ENCODE measurements around the gene SYNPR.
"Not testable (repeated sequence)": the region's sequence is repeated elsewhere in the genome, so short reads cannot be mapped to it uniquely, and the experiment has no call there.

The SYNPR gene

GRCh38 chr3:63255819-63256218 lies 22.3 kb upstream of the SYNPR start:
- WGBS (ENCODE audit: extremely low coverage, insufficient coverage, low lambda C conversion rate), result no CpG with 5 or more reads among the region's 9 CpGs

GRCh38 chr3:63264716-63265115 lies 13.4 kb upstream of the SYNPR start:
- Histone ChIP-seq H3K23ac (ENCODE audit: low read length) (no peak overlapping the region), H2BK5ac (ENCODE audit: low read length) (no peak overlapping the region), H4K5ac (ENCODE audit: low read length) (no peak overlapping the region), H3K4me2 (ENCODE audit: low read length) (no peak overlapping the region), H3K4ac (ENCODE audit: low read depth, low read length) (no peak overlapping the region), H3K79me2 (ENCODE audit: control insufficient read depth, insufficient read depth, low read length) (no peaks in the 10 kb centered on the region), H4K8ac (ENCODE audit: low read depth, low read length) (no peak overlapping the region), H3K36me3 (ENCODE audit: control insufficient read depth, insufficient read depth, low read length) (no peaks in the 10 kb centered on the region), H3K4me3 (ENCODE audit: low read length) (no peak overlapping the region), H3K27me3 (ENCODE audit: insufficient read depth, low read length, poor library complexity) (no peaks in the 10 kb centered on the region), H2BK15ac (replicated peaks; ENCODE audit: low read depth) (no peak overlapping the region), H3K56ac (ENCODE audit: low read length) (no peak overlapping the region), H3K9ac (ENCODE audit: low read length) (no peak overlapping the region), H3K4me1 (ENCODE audit: control insufficient read depth, low read depth, low read length) (no peaks in the 10 kb centered on the region), H3K79me1 (ENCODE audit: low read length) (no peaks in the 10 kb centered on the region), H3K18ac (ENCODE audit: low read length) (no peak overlapping the region), H2AK5ac (ENCODE audit: low read length) (no peak overlapping the region), H2BK120ac (ENCODE audit: low read depth, low read length) (no peak overlapping the region), H3K27ac (ENCODE audit: low read depth, low read length) (no peak overlapping the region)
- DNase-seq, result peak; percentile 76
- no CpG with 5 or more reads among the region's 12 CpGs for WGBS (ENCODE audit: extremely low coverage, insufficient coverage, low lambda C conversion rate)

More at GRCh38 chr3:63255819-63256218, 22.3 kb upstream of the SYNPR start:
- not testable (repeated sequence) for H3K79me2 ChIP-seq (ENCODE audit: control insufficient read depth, insufficient read depth, low read length); H2BK120ac ChIP-seq (ENCODE audit: low read depth, low read length); H3K4me3 ChIP-seq (ENCODE audit: low read length); H4K5ac ChIP-seq (ENCODE audit: low read length); H3K56ac ChIP-seq (ENCODE audit: low read length); H2AK5ac ChIP-seq (ENCODE audit: low read length); H3K23ac ChIP-seq (ENCODE audit: low read length); H3K27me3 ChIP-seq (ENCODE audit: insufficient read depth, low read length, poor library complexity); H3K4me1 ChIP-seq (ENCODE audit: control insufficient read depth, low read depth, low read length); H3K27ac ChIP-seq (ENCODE audit: low read depth, low read length); H4K8ac ChIP-seq (ENCODE audit: low read depth, low read length); DNase-seq; H3K36me3 ChIP-seq (ENCODE audit: control insufficient read depth, insufficient read depth, low read length); H3K9ac ChIP-seq (ENCODE audit: low read length); H2BK15ac ChIP-seq (replicated peaks; ENCODE audit: low read depth); H3K18ac ChIP-seq (ENCODE audit: low read length); H3K79me1 ChIP-seq (ENCODE audit: low read length); H2BK5ac ChIP-seq (ENCODE audit: low read length); H3K4me2 ChIP-seq (ENCODE audit: low read length); H3K4ac ChIP-seq (ENCODE audit: low read depth, low read length)

- H3K27ac ChIP-seq (ENCODE audit: low read depth, low read length), result no peak overlapping the region
- no peak for DNase-seq
- H2BK15ac ChIP-seq (replicated peaks; ENCODE audit: low read depth), result no peak overlapping the region
- H3K79me1 ChIP-seq (ENCODE audit: low read length), result no peaks in the 10 kb centered on the region
- no peak overlapping the region for H3K9ac ChIP-seq (ENCODE audit: low read length)
- no peaks in the 10 kb centered on the region for H3K4me1 ChIP-seq (ENCODE audit: control insufficient read depth, low read depth, low read length)
- H3K27me3 ChIP-seq (ENCODE audit: insufficient read depth, low read length, poor library complexity), result peaks cover 11% of the 10 kb centered on the region
- no peak overlapping the region for H2BK5ac ChIP-seq (ENCODE audit: low read length)
- no peak overlapping the region for H4K5ac ChIP-seq (ENCODE audit: low read length)
- H3K79me2 ChIP-seq (ENCODE audit: control insufficient read depth, insufficient read depth, low read length), result no peaks in the 10 kb centered on the region
- H3K23ac ChIP-seq (ENCODE audit: low read length), result no peak overlapping the region
- no peak overlapping the region for H2AK5ac ChIP-seq (ENCODE audit: low read length)
- H3K36me3 ChIP-seq (ENCODE audit: control insufficient read depth, insufficient read depth, low read length), result no peaks in the 10 kb centered on the region
- H3K56ac ChIP-seq (ENCODE audit: low read length), result no peak overlapping the region
- no CpG with 5 or more reads among the region's 1 CpG for WGBS (ENCODE audit: extremely low coverage, insufficient coverage, low lambda C conversion rate)
- H2BK120ac ChIP-seq (ENCODE audit: low read depth, low read length), result no peak overlapping the region
- no peak overlapping the region for H3K4me2 ChIP-seq (ENCODE audit: low read length)
- H3K4me3 ChIP-seq (ENCODE audit: low read length), result no peak overlapping the region
- H3K4ac ChIP-seq (ENCODE audit: low read depth, low read length), result no peak overlapping the region
- no peak overlapping the region for H4K8ac ChIP-seq (ENCODE audit: low read depth, low read length)
- no peak overlapping the region for H3K18ac ChIP-seq (ENCODE audit: low read length)
Observed at GRCh38 chr3:63274359-63274758, 3.7 kb upstream of the SYNPR start.

- peak; percentile 46 for DNase-seq
- Histone ChIP-seq H3K4ac (ENCODE audit: low read depth, low read length) (no peak overlapping the region), H3K4me2 (ENCODE audit: low read length) (peak overlapping the region; percentile 88), H3K4me1 (ENCODE audit: control insufficient read depth, low read depth, low read length) (no peaks in the 10 kb centered on the region), H2BK120ac (ENCODE audit: low read depth, low read length) (no peak overlapping the region), H3K18ac (ENCODE audit: low read length) (no peak overlapping the region), H3K36me3 (ENCODE audit: control insufficient read depth, insufficient read depth, low read length) (no peaks in the 10 kb centered on the region), H4K8ac (ENCODE audit: low read depth, low read length) (no peak overlapping the region), H3K9ac (ENCODE audit: low read length) (no peak overlapping the region), H3K27me3 (ENCODE audit: insufficient read depth, low read length, poor library complexity) (peaks cover 20% of the 10 kb centered on the region), H2AK5ac (ENCODE audit: low read length) (no peak overlapping the region), H3K79me2 (ENCODE audit: control insufficient read depth, insufficient read depth, low read length) (no peaks in the 10 kb centered on the region), H3K79me1 (ENCODE audit: low read length) (no peaks in the 10 kb centered on the region), H3K56ac (ENCODE audit: low read length) (no peak overlapping the region), H3K4me3 (ENCODE audit: low read length) (no peak overlapping the region), H3K27ac (ENCODE audit: low read depth, low read length) (no peak overlapping the region), H2BK5ac (ENCODE audit: low read length) (no peak overlapping the region), H4K5ac (ENCODE audit: low read length) (no peak overlapping the region), H3K23ac (ENCODE audit: low read length) (no peak overlapping the region), H2BK15ac (replicated peaks; ENCODE audit: low read depth) (no peak overlapping the region)
- WGBS (ENCODE audit: extremely low coverage, insufficient coverage, low lambda C conversion rate), result no CpG with 5 or more reads among the region's 22 CpGs
Observed at GRCh38 chr3:63279005-63279841, 1.1 kb downstream of the SYNPR start.

- Histone ChIP-seq H3K9ac (ENCODE audit: low read length) (no peak overlapping the region), H3K4me3 (ENCODE audit: low read length) (no peak overlapping the region), H3K4ac (ENCODE audit: low read depth, low read length) (no peak overlapping the region), H4K8ac (ENCODE audit: low read depth, low read length) (no peak overlapping the region), H3K79me2 (ENCODE audit: control insufficient read depth, insufficient read depth, low read length) (no peaks in the 10 kb centered on the region), H3K56ac (ENCODE audit: low read length) (no peak overlapping the region), H2BK5ac (ENCODE audit: low read length) (no peak overlapping the region), H3K18ac (ENCODE audit: low read length) (no peak overlapping the region), H3K27ac (ENCODE audit: low read depth, low read length) (no peak overlapping the region), H3K4me1 (ENCODE audit: control insufficient read depth, low read depth, low read length) (no peaks in the 10 kb centered on the region), H2BK120ac (ENCODE audit: low read depth, low read length) (no peak overlapping the region), H2BK15ac (replicated peaks; ENCODE audit: low read depth) (no peak overlapping the region), H2AK5ac (ENCODE audit: low read length) (no peak overlapping the region), H3K36me3 (ENCODE audit: control insufficient read depth, insufficient read depth, low read length) (no peaks in the 10 kb centered on the region), H3K23ac (ENCODE audit: low read length) (no peak overlapping the region), H4K5ac (ENCODE audit: low read length) (no peak overlapping the region), H3K4me2 (ENCODE audit: low read length) (no peak overlapping the region), H3K79me1 (ENCODE audit: low read length) (no peaks in the 10 kb centered on the region), H3K27me3 (ENCODE audit: insufficient read depth, low read length, poor library complexity) (no peaks in the 10 kb centered on the region)
- DNase-seq, result no peak
- WGBS (ENCODE audit: extremely low coverage, insufficient coverage, low lambda C conversion rate), result no CpG with 5 or more reads among the region's 2 CpGs
Observed at GRCh38 chr3:63287610-63288009, 9.5 kb downstream of the SYNPR start.

- Histone ChIP-seq H3K23ac (ENCODE audit: low read length) (no peak overlapping the region), H2BK120ac (ENCODE audit: low read depth, low read length) (no peak overlapping the region), H3K27me3 (ENCODE audit: insufficient read depth, low read length, poor library complexity) (no peaks in the 10 kb centered on the region), H3K56ac (ENCODE audit: low read length) (no peak overlapping the region), H3K79me1 (ENCODE audit: low read length) (no peaks in the 10 kb centered on the region), H2BK5ac (ENCODE audit: low read length) (no peak overlapping the region), H3K36me3 (ENCODE audit: control insufficient read depth, insufficient read depth, low read length) (no peaks in the 10 kb centered on the region), H3K4me1 (ENCODE audit: control insufficient read depth, low read depth, low read length) (peaks cover 1% of the 10 kb centered on the region), H3K4me2 (ENCODE audit: low read length) (no peak overlapping the region), H2AK5ac (ENCODE audit: low read length) (no peak overlapping the region), H3K4me3 (ENCODE audit: low read length) (no peak overlapping the region), H2BK15ac (replicated peaks; ENCODE audit: low read depth) (no peak overlapping the region), H3K9ac (ENCODE audit: low read length) (no peak overlapping the region), H3K4ac (ENCODE audit: low read depth, low read length) (no peak overlapping the region), H4K8ac (ENCODE audit: low read depth, low read length) (no peak overlapping the region), H4K5ac (ENCODE audit: low read length) (no peak overlapping the region), H3K27ac (ENCODE audit: low read depth, low read length) (no peak overlapping the region), H3K79me2 (ENCODE audit: control insufficient read depth, insufficient read depth, low read length) (no peaks in the 10 kb centered on the region), H3K18ac (ENCODE audit: low read length) (peak overlapping the region; percentile 5)
- DNase-seq, result no peak
- no CpG with 5 or more reads among the region's 2 CpGs for WGBS (ENCODE audit: extremely low coverage, insufficient coverage, low lambda C conversion rate)
Observed at GRCh38 chr3:63290686-63291085, 12.6 kb downstream of the SYNPR start.
